Astrocyte of the cerebellum (primary cell): ENCODE data around the gene SLCO2B1.

Experiments
- DNase-seq: peaks from one replicate; pipeline ENCODE4 v3.0.0-alpha.2; 2011; ENCODE audit warnings: low read depth
- H3K4me3 ChIP-seq: 2 replicates; pipeline ENCODE4 v1.5.1; 2011; ENCODE audit warnings: mild to moderate bottlenecking, low read depth, low read length, moderate library complexity
- in situ Hi-C: cut with HindIII; loops from 2 replicates; pipeline ENCODE4 v1.10.0; 2017; ENCODE audit warnings: low sequenced_read_pairs
- TF ChIP-seq, protein P1 (sequence below): IDR thresholded peaks from 2 replicates; pipeline ENCODE4 v1.5.1; 2012; ENCODE audit warnings: low read length, low read depth, moderate library complexity, mild to moderate bottlenecking; ENCODE audit errors: missing control alignments

The SLCO2B1 gene

DNA sequence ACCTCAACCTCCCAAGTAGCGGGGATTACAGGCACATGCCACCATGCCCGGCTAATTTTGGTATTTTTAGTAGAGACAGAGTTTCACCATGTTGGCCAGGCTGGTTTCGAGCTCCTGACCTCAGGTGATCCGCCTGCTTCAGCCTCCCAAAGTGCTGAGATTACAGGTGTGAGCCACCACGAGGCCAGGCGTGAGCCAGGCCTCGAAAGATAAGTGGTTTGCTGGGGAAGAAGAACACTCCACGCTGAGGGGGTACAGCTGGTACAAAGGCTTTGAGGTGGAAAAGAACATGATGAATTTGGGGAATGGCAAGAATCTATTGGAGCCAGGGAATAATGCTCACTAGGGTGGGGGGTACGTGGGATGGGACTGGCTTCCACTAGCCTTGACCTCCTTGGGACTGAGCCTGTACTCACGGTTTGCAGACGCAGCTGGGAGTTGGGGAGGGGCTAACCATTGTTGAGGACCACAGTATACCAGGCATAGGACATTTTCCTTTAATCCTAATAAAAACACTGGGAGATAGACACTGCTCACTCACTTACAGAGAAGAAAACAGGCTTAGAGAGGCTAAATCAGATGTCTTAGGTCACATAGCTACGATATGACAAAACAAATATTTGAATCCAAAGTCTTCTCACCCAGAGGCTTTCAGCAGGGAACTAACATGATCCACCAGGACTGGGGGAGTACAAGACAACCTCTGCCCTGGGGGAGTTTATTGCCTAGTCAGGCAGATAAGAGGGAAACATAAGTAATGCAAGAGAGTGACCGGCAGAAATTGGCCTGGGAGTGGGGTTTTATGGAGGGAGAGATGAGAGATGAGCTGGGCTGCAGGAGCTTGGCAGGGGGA is 4.9 kb downstream of the SLCO2B1 start:
- TF ChIP-seq, protein P1, sequence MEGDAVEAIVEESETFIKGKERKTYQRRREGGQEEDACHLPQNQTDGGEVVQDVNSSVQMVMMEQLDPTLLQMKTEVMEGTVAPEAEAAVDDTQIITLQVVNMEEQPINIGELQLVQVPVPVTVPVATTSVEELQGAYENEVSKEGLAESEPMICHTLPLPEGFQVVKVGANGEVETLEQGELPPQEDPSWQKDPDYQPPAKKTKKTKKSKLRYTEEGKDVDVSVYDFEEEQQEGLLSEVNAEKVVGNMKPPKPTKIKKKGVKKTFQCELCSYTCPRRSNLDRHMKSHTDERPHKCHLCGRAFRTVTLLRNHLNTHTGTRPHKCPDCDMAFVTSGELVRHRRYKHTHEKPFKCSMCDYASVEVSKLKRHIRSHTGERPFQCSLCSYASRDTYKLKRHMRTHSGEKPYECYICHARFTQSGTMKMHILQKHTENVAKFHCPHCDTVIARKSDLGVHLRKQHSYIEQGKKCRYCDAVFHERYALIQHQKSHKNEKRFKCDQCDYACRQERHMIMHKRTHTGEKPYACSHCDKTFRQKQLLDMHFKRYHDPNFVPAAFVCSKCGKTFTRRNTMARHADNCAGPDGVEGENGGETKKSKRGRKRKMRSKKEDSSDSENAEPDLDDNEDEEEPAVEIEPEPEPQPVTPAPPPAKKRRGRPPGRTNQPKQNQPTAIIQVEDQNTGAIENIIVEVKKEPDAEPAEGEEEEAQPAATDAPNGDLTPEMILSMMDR = no peak
- no peak for DNase-seq
- H3K4me3 ChIP-seq = no peak overlapping the region
- in situ Hi-C loops = no loop called here

DNA sequence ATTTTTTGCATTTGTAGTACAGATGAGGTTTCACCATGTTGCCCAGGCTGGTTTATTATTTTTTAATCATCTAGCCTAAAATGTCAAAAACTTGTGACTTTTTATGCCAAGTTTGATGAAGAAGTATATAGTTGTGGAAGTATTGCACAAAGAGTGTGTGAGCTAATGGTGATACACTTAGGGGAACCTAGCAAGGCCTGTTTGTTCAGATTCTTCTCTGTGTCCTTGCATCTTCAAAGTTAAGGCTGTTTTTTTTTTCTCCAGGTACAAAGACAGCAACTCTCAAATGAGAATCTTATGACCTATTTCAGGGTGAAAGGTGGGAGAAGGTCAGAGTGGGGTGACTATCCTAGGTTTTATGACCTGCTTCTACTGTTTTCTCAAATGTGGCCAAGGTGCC is 7.3 kb downstream of the SLCO2B1 start:
- TF ChIP-seq, protein P1 = no peak
- in situ Hi-C loops = no loop called here
- no peak overlapping the region for H3K4me3 ChIP-seq
- no peak for DNase-seq

DNA sequence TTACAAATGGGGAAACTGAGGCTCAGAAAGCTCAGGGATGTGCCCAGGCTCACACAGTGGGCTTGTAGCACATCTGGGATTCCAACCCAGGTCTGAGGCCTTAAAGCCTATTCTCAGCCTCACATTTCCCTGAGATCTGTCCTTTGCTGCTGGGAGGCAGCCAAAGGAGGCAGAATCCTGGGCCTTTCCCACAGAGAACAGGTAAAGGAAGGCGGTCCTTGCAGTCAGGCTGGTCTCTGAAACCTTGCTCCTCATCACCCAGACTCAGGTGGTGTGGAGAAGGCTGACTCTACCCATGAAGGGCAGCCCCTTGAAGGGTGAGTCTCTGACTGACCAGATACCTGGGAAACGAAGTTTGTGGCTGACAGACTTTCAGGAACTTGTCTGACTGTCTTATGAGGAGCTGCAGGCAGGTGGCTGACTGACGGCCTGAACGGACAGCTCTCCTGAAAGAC is 7.8 kb downstream of the SLCO2B1 start:
- no peak overlapping the region for H3K4me3 ChIP-seq
- TF ChIP-seq, protein P1 = no peak
- in situ Hi-C loops = no loop called here
- DNase-seq = no peak

DNA sequence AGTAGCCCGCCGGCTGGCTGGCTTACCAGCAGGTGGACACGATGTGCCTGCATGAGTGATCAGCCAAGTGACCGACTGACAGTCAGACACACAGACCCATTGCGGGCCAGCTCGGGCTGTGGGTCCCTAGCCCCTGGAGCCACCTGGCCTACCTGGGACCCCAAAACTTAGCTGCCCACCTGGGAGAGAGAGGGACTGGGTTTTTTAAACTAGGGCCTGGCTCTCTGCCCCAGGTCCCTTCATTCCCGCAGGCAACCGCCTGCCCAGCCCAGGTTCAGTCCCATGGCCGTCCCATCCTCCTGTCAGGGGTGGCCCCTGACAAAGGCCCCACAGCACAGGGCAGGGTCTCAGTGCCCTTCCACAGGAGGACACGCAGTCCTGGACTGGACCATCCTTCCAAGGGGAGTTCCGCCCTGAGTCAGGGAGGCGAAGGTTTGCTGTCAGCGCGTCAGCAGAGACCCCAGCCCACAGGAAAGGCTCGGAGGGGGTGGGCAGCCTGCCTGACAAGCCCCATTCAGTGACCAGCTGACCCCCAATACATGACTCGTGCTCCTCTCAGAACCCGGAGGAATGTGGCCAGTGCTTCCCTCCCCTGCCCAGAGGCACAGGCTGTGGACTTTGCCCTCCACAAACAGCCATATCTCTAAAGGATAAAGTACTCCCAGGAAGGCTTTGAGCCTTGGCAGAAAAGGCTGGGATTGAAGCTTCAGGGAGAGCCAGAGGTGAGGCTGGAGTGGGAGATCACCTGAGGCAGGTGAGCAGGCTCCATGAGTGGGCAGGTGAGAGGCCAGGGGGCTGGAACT is 8.4 kb downstream of the SLCO2B1 start:
- H3K4me3 ChIP-seq = no peak overlapping the region
- no peak for DNase-seq
- TF ChIP-seq, protein P1 = no peak
- in situ Hi-C loops = no loop called here

DNA sequence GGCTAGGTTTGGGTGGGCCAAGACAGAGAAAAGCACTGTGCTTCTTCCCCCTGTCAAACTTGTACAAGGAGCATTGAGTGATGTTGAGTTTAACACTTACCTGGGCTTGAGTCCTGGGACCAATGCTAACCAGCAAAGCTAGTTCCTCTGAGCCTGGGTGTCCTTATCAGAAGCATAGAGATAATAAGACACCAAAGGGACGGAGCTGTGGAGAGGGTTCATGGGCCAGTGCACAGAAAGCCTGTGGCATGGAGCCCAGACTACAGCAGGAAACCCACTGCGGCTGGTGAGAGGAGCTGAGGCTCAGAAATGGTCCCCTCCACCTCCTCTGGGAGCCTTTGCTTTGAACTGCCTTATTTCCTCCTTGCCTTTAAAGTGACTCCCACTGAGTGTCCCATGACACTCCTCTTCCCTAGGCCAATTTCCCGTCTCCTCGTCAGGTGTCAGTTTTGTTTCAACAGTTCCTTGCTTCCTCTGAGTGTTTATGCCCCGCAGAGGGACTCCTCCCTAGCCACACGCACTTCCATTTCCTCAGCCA is 9.4 kb downstream of the SLCO2B1 start:
- H3K4me3 ChIP-seq = no peak overlapping the region
- TF ChIP-seq, protein P1 = no peak
- DNase-seq = no peak
- in situ Hi-C loops = no loop called here

DNA sequence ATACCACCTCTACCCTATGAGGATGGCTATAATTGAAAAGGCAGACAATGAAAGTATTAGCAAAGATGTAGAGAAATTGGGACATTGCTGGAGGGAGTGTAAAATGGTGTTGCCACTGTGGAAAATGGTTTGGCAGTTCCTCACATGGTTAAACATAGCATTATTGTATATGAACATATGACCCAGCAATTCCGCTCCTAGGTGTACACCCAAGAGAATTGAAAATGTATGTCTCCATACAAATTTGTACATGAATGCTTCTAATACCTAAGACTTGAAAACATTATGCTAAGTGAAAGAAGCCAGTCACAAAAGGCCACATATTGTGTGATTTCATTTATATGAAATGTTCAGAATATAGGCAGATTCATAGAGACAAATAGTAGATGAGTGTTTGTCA is 10.0 kb downstream of the SLCO2B1 start:
- DNase-seq = no peak
- H3K4me3 ChIP-seq = no peak overlapping the region
- TF ChIP-seq, protein P1 = no peak
- in situ Hi-C loops = no loop called here
